Activated CD8-positive, alpha-beta memory T cell treated with anti-CD3 and anti-CD28 coated beads, Interleukin-2, amount 50 U/mL, for 1 hour (primary cell): ENCODE data around the gene CPLX3.

ENCODE experiments used
- DNase-seq: peaks from one replicate; pipeline ENCODE4 v3.0.0-alpha.2; 2020; ENCODE audit errors: extremely low read depth

Gene CPLX3

GRCh38 chr15:74828835-74829234 lies 2.4 kb downstream of the CPLX3 start:
- DNase-seq: no peak

GRCh38 chr15:74829486-74829885 lies 3.1 kb downstream of the CPLX3 start:
- no peak for DNase-seq

- no peak for DNase-seq
Measured at GRCh38 chr15:74829991-74830390, 3.6 kb downstream of the CPLX3 start.

GRCh38 chr15:74830868-74831267 lies 4.4 kb downstream of the CPLX3 start:
- DNase-seq: no peak

GRCh38 chr15:74831813-74832495 lies 5.5 kb downstream of the CPLX3 start:
- no peak for DNase-seq

- no peak for DNase-seq
Measured at GRCh38 chr15:74832826-74833225, 6.4 kb downstream of the CPLX3 start.

GRCh38 chr15:74833376-74834107 lies 7.1 kb downstream of the CPLX3 start:
- no peak for DNase-seq

- no peak for DNase-seq
Measured at GRCh38 chr15:74835312-74835823, 8.9 kb downstream of the CPLX3 start.

GRCh38 chr15:74836846-74837245 lies 10.4 kb downstream of the CPLX3 start:
- no peak for DNase-seq

- DNase-seq: no peak
Measured at GRCh38 chr15:74837482-74838136, 11.2 kb downstream of the CPLX3 start.

- no peak for DNase-seq
Measured at GRCh38 chr15:74838137-74838516, 11.7 kb downstream of the CPLX3 start.

GRCh38 chr15:74838746-74839525 lies 12.5 kb downstream of the CPLX3 start:
- no peak for DNase-seq

- no peak for DNase-seq
Measured at GRCh38 chr15:74839526-74840395, 13.3 kb downstream of the CPLX3 start.

GRCh38 chr15:74840851-74841775 lies 14.7 kb downstream of the CPLX3 start:
- no peak for DNase-seq

- no peak for DNase-seq
Measured at GRCh38 chr15:74841891-74842373, 15.5 kb downstream of the CPLX3 start.

GRCh38 chr15:74842581-74843444 lies 16.4 kb downstream of the CPLX3 start, which contains the start of gene ULK3:
Gene ULK3, minus strand, starts transcription at chr15:74843156. Its CDS starts 51 bp downstream, at chr15:74843105.
- peak; percentile 60 for DNase-seq

GRCh38 chr15:74843445-74843828 lies 17.0 kb downstream of the CPLX3 start:
- DNase-seq: no peak

- DNase-seq: no peak
Measured at GRCh38 chr15:74843891-74844299, 17.5 kb downstream of the CPLX3 start.
